ENCODE results near the gene RNF14.
A peak's percentile ranks its signal among the peaks of the same experiment; 100 is the strongest.

Gene RNF14

GRCh38 chr5:141949511-141949910 lies 19.4 kb upstream of the RNF14 start:
- H3K27me3 ChIP-seq (ENCODE audit: insufficient read depth, low read length), result no peaks in the 10 kb centered on the region
- 83% methylated on average over 1 of the region's 2 CpGs for WGBS
- no peak overlapping the region for H3K4me3 ChIP-seq (ENCODE audit: low read length)
- no peak overlapping the region for H3K9ac ChIP-seq (ENCODE audit: low read depth, low read length)
- H3K27ac ChIP-seq (ENCODE audit: low read depth, low read length), result no peak overlapping the region
- H3K4me1 ChIP-seq (ENCODE audit: insufficient read depth, low read length), result peaks cover 16% of the 10 kb centered on the region; the same call in 1 of the 2 replicates
- H3K9me3 ChIP-seq (ENCODE audit: insufficient read depth, low read depth, low read length), result no peaks in the 10 kb centered on the region
- H3K36me3 ChIP-seq (ENCODE audit: insufficient read depth, low read length), result no peaks in the 10 kb centered on the region

GRCh38 chr5:141950207-141951005 lies 18.5 kb upstream of the RNF14 start:
- Histone ChIP-seq H3K9ac (ENCODE audit: low read depth, low read length) (no peak overlapping the region), H3K36me3 (ENCODE audit: insufficient read depth, low read length) (no peaks in the 10 kb centered on the region), H3K4me1 (ENCODE audit: insufficient read depth, low read length) (peaks cover 11% of the 10 kb centered on the region; the same call in 1 of the 2 replicates), H3K9me3 (ENCODE audit: insufficient read depth, low read depth, low read length) (no peaks in the 10 kb centered on the region), H3K4me3 (ENCODE audit: low read length) (no peak overlapping the region), H3K27ac (ENCODE audit: low read depth, low read length) (no peak overlapping the region), H3K27me3 (ENCODE audit: insufficient read depth, low read length) (no peaks in the 10 kb centered on the region)
- WGBS, result 94% methylated on average over 3 of the region's 3 CpGs

- Histone ChIP-seq H3K4me1 (ENCODE audit: insufficient read depth, low read length) (peaks cover 3% of the 10 kb centered on the region; the same call in 1 of the 2 replicates), H3K4me3 (ENCODE audit: low read length) (no peak overlapping the region), H3K9ac (ENCODE audit: low read depth, low read length) (no peak overlapping the region), H3K27me3 (ENCODE audit: insufficient read depth, low read length) (no peaks in the 10 kb centered on the region), H3K36me3 (ENCODE audit: insufficient read depth, low read length) (no peaks in the 10 kb centered on the region), H3K27ac (ENCODE audit: low read depth, low read length) (no peak overlapping the region), H3K9me3 (ENCODE audit: insufficient read depth, low read depth, low read length) (no peaks in the 10 kb centered on the region)
- WGBS, result 63% methylated on average over 9 of the region's 9 CpGs
Measured at GRCh38 chr5:141951332-141951781, 17.5 kb upstream of the RNF14 start.

- Histone ChIP-seq H3K36me3 (ENCODE audit: insufficient read depth, low read length) (no peaks in the 10 kb centered on the region), H3K27me3 (ENCODE audit: insufficient read depth, low read length) (no peaks in the 10 kb centered on the region), H3K9me3 (ENCODE audit: insufficient read depth, low read depth, low read length) (no peaks in the 10 kb centered on the region), H3K4me3 (ENCODE audit: low read length) (no peak overlapping the region), H3K27ac (ENCODE audit: low read depth, low read length) (no peak overlapping the region), H3K4me1 (ENCODE audit: insufficient read depth, low read length) (peaks cover 3% of the 10 kb centered on the region; the same call in 1 of the 2 replicates), H3K9ac (ENCODE audit: low read depth, low read length) (no peak overlapping the region)
- WGBS, result 87% methylated on average over 2 of the region's 2 CpGs
Measured at GRCh38 chr5:141952020-141952419, 16.9 kb upstream of the RNF14 start.

GRCh38 chr5:141954194-141954593 lies 14.7 kb upstream of the RNF14 start:
- no peaks in the 10 kb centered on the region for H3K36me3 ChIP-seq (ENCODE audit: insufficient read depth, low read length)
- H3K4me3 ChIP-seq (ENCODE audit: low read length), result no peak overlapping the region
- H3K4me1 ChIP-seq (ENCODE audit: insufficient read depth, low read length), result peaks cover 14% of the 10 kb centered on the region; the same call in 1 of the 2 replicates
- no peaks in the 10 kb centered on the region for H3K9me3 ChIP-seq (ENCODE audit: insufficient read depth, low read depth, low read length)
- H3K27ac ChIP-seq (ENCODE audit: low read depth, low read length), result no peak overlapping the region
- H3K27me3 ChIP-seq (ENCODE audit: insufficient read depth, low read length), result no peaks in the 10 kb centered on the region
- no peak overlapping the region for H3K9ac ChIP-seq (ENCODE audit: low read depth, low read length)
- over 99% methylated on average over 2 of the region's 2 CpGs for WGBS

GRCh38 chr5:141957367-141957996 lies 11.4 kb upstream of the RNF14 start:
- H3K27me3 ChIP-seq (ENCODE audit: insufficient read depth, low read length), result no peaks in the 10 kb centered on the region
- H3K36me3 ChIP-seq (ENCODE audit: insufficient read depth, low read length), result no peaks in the 10 kb centered on the region
- H3K27ac ChIP-seq (ENCODE audit: low read depth, low read length), result no peak overlapping the region
- H3K4me3 ChIP-seq (ENCODE audit: low read length), result no peak overlapping the region
- H3K4me1 ChIP-seq (ENCODE audit: insufficient read depth, low read length), result peaks cover 20% of the 10 kb centered on the region
- H3K9me3 ChIP-seq (ENCODE audit: insufficient read depth, low read depth, low read length), result no peaks in the 10 kb centered on the region
- 90% methylated on average over 16 of the region's 16 CpGs for WGBS
- no peak overlapping the region for H3K9ac ChIP-seq (ENCODE audit: low read depth, low read length)

GRCh38 chr5:141958113-141958512 lies 10.8 kb upstream of the RNF14 start, which contains the start of gene PCDH12:
Gene PCDH12, minus strand, starts transcription at chr5:141958202. Its CDS starts 351 bp downstream, at chr5:141957851.
- 0 out of 2 replicates have a peak within 1 kb of the TSS, but pooled peaks have one; percentile 22 for H3K9ac ChIP-seq (ENCODE audit: low read depth, low read length)
- H3K9me3 ChIP-seq (ENCODE audit: insufficient read depth, low read depth, low read length), result no peaks in the 10 kb centered on the region
- H3K27me3 ChIP-seq (ENCODE audit: insufficient read depth, low read length), result no peaks in the 10 kb centered on the region
- 53% methylated on average over 7 of the region's 7 CpGs for WGBS
- no peak within 1 kb of the TSS for H3K4me3 ChIP-seq (ENCODE audit: low read length)
- no peaks in the 10 kb centered on the region for H3K36me3 ChIP-seq (ENCODE audit: insufficient read depth, low read length)
- H3K4me1 ChIP-seq (ENCODE audit: insufficient read depth, low read length), result peaks cover 20% of the 10 kb centered on the region
- H3K27ac ChIP-seq (ENCODE audit: low read depth, low read length), result no peak within 1 kb of the TSS

GRCh38 chr5:141958546-141959172 lies 10.2 kb upstream of the RNF14 start:
- H3K9ac ChIP-seq (ENCODE audit: low read depth, low read length), result 0 out of 2 replicates have a peak overlapping the region, but pooled peaks have one; percentile 22
- WGBS, result 81% methylated on average over 8 of the region's 8 CpGs
- no peaks in the 10 kb centered on the region for H3K27me3 ChIP-seq (ENCODE audit: insufficient read depth, low read length)
- H3K27ac ChIP-seq (ENCODE audit: low read depth, low read length), result no peak overlapping the region
- peaks cover 20% of the 10 kb centered on the region for H3K4me1 ChIP-seq (ENCODE audit: insufficient read depth, low read length)
- H3K4me3 ChIP-seq (ENCODE audit: low read length), result no peak overlapping the region
- no peaks in the 10 kb centered on the region for H3K9me3 ChIP-seq (ENCODE audit: insufficient read depth, low read depth, low read length)
- H3K36me3 ChIP-seq (ENCODE audit: insufficient read depth, low read length), result no peaks in the 10 kb centered on the region

GRCh38 chr5:141960018-141960417 lies 8.9 kb upstream of the RNF14 start:
- no peaks in the 10 kb centered on the region for H3K27me3 ChIP-seq (ENCODE audit: insufficient read depth, low read length)
- 49% methylated on average over 10 of the region's 10 CpGs for WGBS
- peaks cover 20% of the 10 kb centered on the region for H3K4me1 ChIP-seq (ENCODE audit: insufficient read depth, low read length)

GRCh38 chr5:141960449-141961323 lies 8.2 kb upstream of the RNF14 start:
- no peaks in the 10 kb centered on the region for H3K36me3 ChIP-seq (ENCODE audit: insufficient read depth, low read length)
- no peak overlapping the region for H3K27ac ChIP-seq (ENCODE audit: low read depth, low read length)
- no peaks in the 10 kb centered on the region for H3K27me3 ChIP-seq (ENCODE audit: insufficient read depth, low read length)
- H3K9me3 ChIP-seq (ENCODE audit: insufficient read depth, low read depth, low read length), result no peaks in the 10 kb centered on the region
- no peak overlapping the region for H3K4me3 ChIP-seq (ENCODE audit: low read length)
- WGBS, result 34% methylated on average over 13 of the region's 14 CpGs
- no peak overlapping the region for H3K9ac ChIP-seq (ENCODE audit: low read depth, low read length)
- peaks cover 20% of the 10 kb centered on the region for H3K4me1 ChIP-seq (ENCODE audit: insufficient read depth, low read length)

More at GRCh38 chr5:141960018-141960417, 8.9 kb upstream of the RNF14 start:
- Histone ChIP-seq H3K36me3 (ENCODE audit: insufficient read depth, low read length) (no peaks in the 10 kb centered on the region), H3K9me3 (ENCODE audit: insufficient read depth, low read depth, low read length) (no peaks in the 10 kb centered on the region), H3K4me3 (ENCODE audit: low read length) (no peak overlapping the region), H3K9ac (ENCODE audit: low read depth, low read length) (no peak overlapping the region), H3K27ac (ENCODE audit: low read depth, low read length) (no peak overlapping the region)

All from HUES64 (cell line).